Parathyroid adenoma (tissue), 2 donors: Measurements from ENCODE around the gene AGGF1.

Source experiments
- H2AFZ ChIP-seq: fragments of 300-600 bp; sonication (generic); one replicate; pipeline ENCODE4 v1.7.0; 2017; ENCODE audit warnings: antibody characterized with exemption, mild to moderate bottlenecking
- H3K27ac ChIP-seq: fragments of 300-600 bp; sonication (generic); one replicate; pipeline ENCODE4 v1.7.0; 2017
- H3K27me3 ChIP-seq: fragments of 300-600 bp; sonication (generic); one replicate; pipeline ENCODE4 v1.7.0; 2017; ENCODE audit warnings: low read length; ENCODE audit not compliant: control insufficient read depth, insufficient read depth
- H3K36me3 ChIP-seq: fragments of 300-600 bp; sonication (generic); one replicate; pipeline ENCODE4 v1.7.0; 2017; ENCODE audit warnings: low read length; ENCODE audit not compliant: control insufficient read depth, insufficient read depth
- H3K4me1 ChIP-seq: fragments of 300-600 bp; sonication (generic); one replicate; pipeline ENCODE4 v1.7.0; 2017; ENCODE audit warnings: control low read depth
- H3K4me2 ChIP-seq: fragments of 300-600 bp; sonication (generic); one replicate; pipeline ENCODE4 v1.7.0; 2017; ENCODE audit warnings: low read length
- H3K4me3 ChIP-seq: fragments of 300-600 bp; sonication (generic); one replicate; pipeline ENCODE4 v1.7.0; 2017; ENCODE audit warnings: low read depth, low read length
- H3K79me2 ChIP-seq: fragments of 300-600 bp; sonication (generic); one replicate; pipeline ENCODE4 v1.7.0; 2017; ENCODE audit warnings: control low read depth
- H3K9ac ChIP-seq: fragments of 300-600 bp; sonication (generic); one replicate; pipeline ENCODE4 v1.7.0; 2017; ENCODE audit warnings: mild to moderate bottlenecking
- H3K9me3 ChIP-seq: fragments of 300-600 bp; sonication (generic); one replicate; pipeline ENCODE4 v1.7.0; 2017; ENCODE audit warnings: low read length; ENCODE audit not compliant: control insufficient read depth
- CTCF ChIP-seq: fragments of 300-600 bp; sonication (generic); IDR thresholded peaks from one replicate; pipeline ENCODE4 v1.7.0; 2017; ENCODE audit warnings: antibody characterized with exemption, mild to moderate bottlenecking
- donor health status: primary hyperparathyroidism.

Gene AGGF1

GRCh38 chr5:77022511-77023417, 7.4 kb upstream of the AGGF1 start:
- no peaks in the 10 kb centered on the region for H3K27me3 ChIP-seq
- H3K36me3 ChIP-seq = no peaks in the 10 kb centered on the region
- no peak overlapping the region for H3K9ac ChIP-seq
- H3K79me2 ChIP-seq = no peaks in the 10 kb centered on the region
- no peak overlapping the region for H3K27ac ChIP-seq
- H3K9me3 ChIP-seq = no peaks in the 10 kb centered on the region
- no peak for TF ChIP-seq CTCF
- H3K4me1 ChIP-seq = no peaks in the 10 kb centered on the region
- H3K4me3 ChIP-seq = no peak overlapping the region
- no peak overlapping the region for H2AFZ ChIP-seq
- no peak overlapping the region for H3K4me2 ChIP-seq

- Histone ChIP-seq H3K27me3 (no peaks in the 10 kb centered on the region), H3K4me1 (no peaks in the 10 kb centered on the region)
- TF ChIP-seq CTCF = no peak
Measured at GRCh38 chr5:77024490-77024889, 5.7 kb upstream of the AGGF1 start.

GRCh38 chr5:77028631-77029375, 1.4 kb upstream of the AGGF1 start:
- Histone ChIP-seq H2AFZ (peak overlapping the region; percentile 92), H3K79me2 (peaks cover 9% of the 10 kb centered on the region), H3K9me3 (no peaks in the 10 kb centered on the region), H3K4me3 (no peak overlapping the region), H3K36me3 (no peaks in the 10 kb centered on the region), H3K9ac (no peak overlapping the region), H3K27me3 (no peaks in the 10 kb centered on the region), H3K27ac (no peak overlapping the region), H3K4me1 (peaks cover 9% of the 10 kb centered on the region), H3K4me2 (no peak overlapping the region)
- no peak for TF ChIP-seq CTCF

More at GRCh38 chr5:77024490-77024889, 5.7 kb upstream of the AGGF1 start:
- Histone ChIP-seq H3K9ac (no peak overlapping the region), H3K9me3 (no peaks in the 10 kb centered on the region), H3K27ac (no peak overlapping the region), H3K36me3 (no peaks in the 10 kb centered on the region), H3K4me3 (no peak overlapping the region), H3K4me2 (no peak overlapping the region), H3K79me2 (no peaks in the 10 kb centered on the region), H2AFZ (no peak overlapping the region)

GRCh38 chr5:77029376-77029885, 773 bp upstream of the AGGF1 start:
- no peak for TF ChIP-seq CTCF
- Histone ChIP-seq H3K4me3 (peak overlapping the region; percentile 93), H3K79me2 (peaks cover 9% of the 10 kb centered on the region), H3K9ac (no peak overlapping the region), H2AFZ (peak overlapping the region; percentile 92), H3K9me3 (no peaks in the 10 kb centered on the region), H3K36me3 (no peaks in the 10 kb centered on the region), H3K4me2 (peak overlapping the region; percentile 52), H3K27me3 (no peaks in the 10 kb centered on the region), H3K4me1 (peaks cover 9% of the 10 kb centered on the region), H3K27ac (peak overlapping the region; percentile 75)
